UCSD-AML1 (cell line): ENCODE results near the gene KCNQ1.

Experiments
- DNase-seq: peaks from one replicate; lab custom pipeline; 2025; ENCODE audit not compliant: unreplicated experiment; lab: John Stamatoyannopoulos, UW

KCNQ1 gene

DNA sequence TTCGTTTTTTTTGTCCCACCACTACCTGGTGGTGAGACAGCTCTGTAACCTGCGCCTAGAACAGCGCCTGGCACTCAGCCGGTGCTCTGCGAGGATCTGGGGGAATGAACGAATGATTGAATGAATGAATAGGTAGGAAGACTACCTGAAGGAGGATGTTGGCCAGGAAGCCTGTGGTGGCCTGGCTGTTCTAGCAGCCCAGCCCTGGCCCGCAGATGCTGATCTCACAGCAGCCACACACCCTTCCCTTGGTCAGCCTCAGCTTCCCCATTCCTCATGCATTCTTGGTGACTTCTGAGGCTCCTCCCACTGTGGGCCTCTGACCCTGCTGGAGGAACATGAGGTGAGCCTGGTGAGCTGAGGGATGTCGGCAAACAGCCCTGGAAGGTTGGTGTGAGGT lies 4.2 kb upstream of the KCNQ1 start:
- DNase-seq = peak; percentile 42

GRCh38 chr11:2441171-2441570 lies 3.6 kb upstream of the KCNQ1 start:
- DNase-seq = no peak

DNA sequence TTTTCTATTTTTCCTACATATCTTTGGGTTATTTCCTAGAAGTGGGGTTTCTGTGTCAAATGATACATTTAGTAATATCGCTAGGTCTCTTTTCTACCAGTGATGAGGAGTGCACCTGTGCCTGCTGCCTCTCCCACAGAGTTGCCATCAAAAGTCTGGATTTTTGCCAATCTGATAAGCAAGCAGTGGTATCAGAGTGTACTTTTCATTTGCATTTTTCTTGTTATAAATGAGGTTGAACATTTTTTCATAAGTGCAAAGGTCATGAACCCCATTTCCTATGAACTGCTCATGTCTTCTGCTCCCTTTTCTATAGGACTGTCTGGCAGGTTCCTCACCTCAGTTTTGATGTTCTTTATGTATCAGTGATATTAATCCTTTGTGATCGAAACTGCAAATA lies 2.2 kb upstream of the KCNQ1 start:
- no peak for DNase-seq

DNA sequence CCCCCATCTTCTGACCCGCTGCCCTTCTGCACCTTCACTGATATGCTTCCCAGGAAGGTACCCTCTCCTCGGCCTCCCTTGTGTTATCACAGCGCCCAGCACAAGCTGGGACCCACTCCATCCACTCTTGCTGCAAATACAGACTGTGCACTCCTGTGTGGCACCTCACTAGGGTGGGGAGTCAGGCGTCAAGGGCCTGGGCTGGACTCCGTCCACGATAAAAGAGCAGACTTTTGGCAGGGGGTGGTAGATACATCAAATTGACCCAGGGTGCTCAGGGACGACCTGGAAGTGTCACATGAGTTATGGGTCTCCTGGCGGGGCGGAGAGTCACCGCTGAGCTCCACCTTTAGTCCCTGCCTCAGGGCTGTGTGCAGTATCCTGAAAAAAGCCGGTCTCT lies 1.4 kb upstream of the KCNQ1 start:
- no peak for DNase-seq

DNA sequence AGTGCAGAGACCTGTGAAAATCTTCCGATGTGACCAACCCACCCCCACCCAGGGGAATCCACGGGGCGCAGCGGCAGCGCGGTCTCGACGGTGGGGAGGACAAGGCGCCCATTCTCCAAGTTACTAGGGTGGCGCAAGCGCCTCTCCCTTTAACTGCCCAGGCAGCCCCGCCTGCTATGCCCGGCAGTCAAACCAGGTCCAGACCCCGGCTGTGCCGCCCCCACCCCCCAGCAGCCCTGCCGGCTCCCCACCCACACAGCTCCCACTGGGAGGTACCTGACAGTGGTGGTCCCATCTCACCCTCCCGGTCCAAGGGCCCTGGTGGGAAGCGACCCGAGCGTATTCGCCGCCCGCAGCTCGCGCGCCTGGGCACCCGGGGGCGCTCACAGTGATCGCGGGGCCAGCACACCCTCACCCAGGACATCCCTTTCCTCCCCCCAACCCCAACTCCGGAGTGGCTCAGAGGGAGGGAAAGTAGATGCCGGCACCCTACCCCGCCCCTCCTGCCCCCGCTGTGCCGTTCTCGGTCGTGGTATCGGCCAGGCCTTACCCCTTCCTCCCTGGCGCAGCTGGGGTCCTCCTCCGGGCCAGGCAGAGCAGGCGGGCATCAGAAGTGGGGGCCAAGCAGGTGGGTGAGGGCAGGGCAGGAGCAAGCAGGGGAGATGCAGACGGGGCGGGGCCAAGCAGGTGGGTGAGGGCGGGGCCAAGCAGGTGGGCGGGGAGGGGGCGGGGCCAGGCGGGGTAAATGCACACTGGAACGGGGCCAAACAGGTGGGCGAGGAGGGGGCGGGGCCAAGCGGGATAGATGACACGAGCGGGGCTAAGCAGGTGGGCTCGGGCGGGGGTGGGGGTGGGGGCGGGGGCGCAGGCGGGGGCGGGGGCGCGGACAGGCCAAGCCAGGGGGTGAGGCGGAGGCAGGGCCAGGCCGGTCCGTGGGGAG lies 657 bp upstream of the KCNQ1 start, which contains the start of gene TRPM5:
Gene TRPM5, minus strand, starts transcription at position 634 of the 940 bp plus-strand sequence. CDS start 21,478 bp downstream, outside the sequence.
- peak; percentile 59 for DNase-seq

GRCh38 chr11:2445746-2446551 lies 1.1 kb downstream of the KCNQ1 start:
- no peak for DNase-seq

DNA sequence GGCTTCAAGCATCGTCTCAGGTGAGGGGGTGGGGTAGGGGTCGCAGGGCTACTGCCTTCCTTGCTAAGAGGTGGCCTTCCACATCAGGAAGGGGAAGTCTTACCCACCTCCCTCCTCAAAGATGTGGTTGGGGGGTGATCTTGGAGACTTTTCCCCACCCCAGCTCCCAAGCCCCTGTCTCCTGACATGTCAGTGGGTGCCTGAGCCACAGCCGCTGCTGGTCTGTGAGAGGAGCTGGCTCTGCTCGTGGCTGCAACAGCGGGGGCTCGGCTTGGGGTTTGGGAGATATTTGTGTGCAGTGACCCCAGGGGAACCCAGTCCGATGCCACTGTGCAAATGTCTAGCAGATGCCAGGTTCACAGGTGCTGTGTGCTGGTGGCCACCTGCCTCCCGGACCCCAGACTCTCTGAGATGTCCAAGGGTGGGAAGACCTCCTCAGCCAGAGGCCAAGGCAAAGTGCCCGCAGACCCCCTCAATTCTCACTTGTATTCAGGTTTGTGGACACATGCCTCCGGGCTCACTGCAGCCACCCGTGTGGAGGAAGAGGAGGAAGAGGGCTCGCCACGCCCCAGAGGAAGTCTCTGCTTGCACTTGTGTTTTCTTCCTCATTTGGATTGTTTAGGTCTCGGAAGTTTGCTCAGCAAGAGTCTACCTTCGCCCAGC lies 1.9 kb downstream of the KCNQ1 start:
- peak; percentile 57 for DNase-seq

GRCh38 chr11:2447253-2447950 lies 2.6 kb downstream of the KCNQ1 start:
- peak; percentile 67 for DNase-seq

DNA sequence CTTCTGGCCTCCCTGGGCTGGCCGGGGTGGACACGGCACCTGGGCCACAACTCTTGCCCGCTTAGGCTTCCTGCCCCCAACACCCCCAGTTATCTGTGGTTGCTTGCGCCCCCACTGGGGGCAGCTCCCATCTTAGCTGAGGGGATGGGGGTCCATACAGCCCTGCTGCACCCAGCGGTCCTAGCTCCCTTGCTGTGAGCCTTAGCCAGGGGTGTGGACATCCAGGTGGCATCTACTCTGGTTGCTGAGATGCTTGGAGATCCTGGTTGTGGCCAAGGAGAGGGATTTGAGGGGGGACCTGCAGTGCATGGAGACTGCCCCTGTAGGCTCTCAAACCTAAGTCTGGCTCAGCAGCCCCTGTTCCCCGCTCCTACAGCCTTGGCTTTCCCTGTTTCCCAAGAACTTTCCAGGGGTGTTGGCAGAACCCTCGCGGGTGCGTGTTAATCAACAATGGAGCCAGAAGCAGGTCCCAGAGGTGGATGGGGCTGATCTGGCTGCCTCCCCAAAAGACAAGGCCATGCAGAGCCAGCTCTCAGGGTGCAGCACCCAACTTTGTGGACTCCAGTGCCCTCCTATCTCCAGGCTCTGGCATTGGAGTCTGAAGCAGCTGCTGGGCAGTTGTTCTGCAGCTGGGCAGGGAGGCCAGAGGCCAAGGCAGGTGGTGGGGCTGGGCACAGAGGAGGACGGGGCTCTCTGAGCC lies 3.3 kb downstream of the KCNQ1 start:
- no peak for DNase-seq

DNA sequence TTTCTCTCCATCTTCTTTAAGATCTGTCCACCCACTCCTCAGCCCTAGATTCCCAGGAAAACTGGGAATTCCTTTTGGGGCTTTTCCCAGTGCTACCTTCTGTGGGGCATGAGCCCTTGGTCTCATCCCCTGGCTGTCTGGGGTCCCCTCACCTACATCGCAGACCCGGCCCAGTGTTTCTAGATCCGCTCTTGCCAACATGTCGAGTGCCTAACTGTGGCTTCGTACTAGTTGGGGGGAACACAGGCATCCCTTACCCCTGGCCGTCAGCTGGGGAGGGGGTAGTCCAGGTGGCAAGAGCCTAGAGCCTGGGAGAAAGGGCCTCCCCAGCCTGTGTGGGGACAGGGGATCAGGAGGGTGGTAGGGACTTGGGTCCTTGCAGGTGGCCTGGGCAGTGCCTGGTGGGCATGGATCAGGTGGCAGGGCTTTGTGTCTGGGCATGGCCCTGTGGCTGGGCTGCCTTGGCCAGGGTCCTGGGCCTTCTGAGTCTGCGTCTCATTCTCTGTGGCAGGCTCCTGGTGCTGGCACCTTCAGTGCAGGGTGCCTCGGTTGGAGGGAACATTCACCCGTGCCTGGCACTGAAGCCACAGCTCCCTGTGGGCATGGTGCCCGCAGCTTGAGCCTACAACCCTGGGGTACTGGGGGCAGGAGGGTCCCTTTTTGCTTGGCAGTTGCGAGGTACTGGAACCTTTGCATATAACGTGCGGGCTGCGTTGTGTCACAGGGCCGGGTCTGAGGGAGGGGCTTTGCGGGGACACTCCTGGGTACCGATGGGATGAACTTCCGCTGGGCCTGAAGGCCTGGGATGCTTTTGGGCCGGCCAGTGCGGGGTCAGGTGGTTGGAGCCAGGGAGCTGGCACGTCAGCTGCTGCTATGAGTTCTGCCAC lies 4.1 kb downstream of the KCNQ1 start:
- DNase-seq = no peak

DNA sequence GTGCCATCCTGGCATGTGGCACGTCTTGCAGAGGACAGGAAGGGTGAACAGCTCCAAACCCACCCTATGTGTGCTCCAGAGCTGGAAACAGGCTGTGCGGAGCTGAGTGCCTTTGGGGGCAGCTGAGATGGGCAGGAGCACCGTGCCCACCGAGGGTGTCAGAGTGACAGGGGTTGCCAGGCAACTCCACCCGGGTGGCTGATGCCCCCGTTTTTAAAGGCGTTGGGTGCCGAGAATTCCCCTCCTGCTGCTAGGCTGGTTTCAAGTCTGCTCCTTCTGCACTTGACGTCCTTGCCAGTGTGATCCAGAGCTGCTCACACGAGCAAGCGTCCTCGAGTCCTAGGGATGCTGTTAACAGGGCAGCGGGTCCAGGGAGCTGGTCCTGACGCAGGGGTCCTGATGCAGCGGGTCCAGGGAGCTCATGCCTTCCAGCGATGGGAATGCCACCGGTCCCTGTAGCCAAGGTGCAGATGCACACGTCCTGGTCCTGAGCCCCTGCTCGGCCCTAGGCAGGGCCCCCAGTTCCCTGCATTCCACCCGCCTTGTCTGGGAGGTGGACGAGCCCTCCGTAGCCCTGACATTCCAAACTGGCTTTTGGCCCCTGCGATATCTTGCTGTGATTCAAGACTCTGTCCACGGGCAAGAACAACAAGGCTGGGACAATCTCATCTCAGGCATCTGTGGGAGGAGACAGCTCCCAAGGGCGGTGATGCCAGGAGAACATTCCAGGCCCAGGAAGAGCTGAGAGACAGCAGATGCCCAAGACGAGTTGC lies 4.9 kb downstream of the KCNQ1 start:
- no peak for DNase-seq

DNA sequence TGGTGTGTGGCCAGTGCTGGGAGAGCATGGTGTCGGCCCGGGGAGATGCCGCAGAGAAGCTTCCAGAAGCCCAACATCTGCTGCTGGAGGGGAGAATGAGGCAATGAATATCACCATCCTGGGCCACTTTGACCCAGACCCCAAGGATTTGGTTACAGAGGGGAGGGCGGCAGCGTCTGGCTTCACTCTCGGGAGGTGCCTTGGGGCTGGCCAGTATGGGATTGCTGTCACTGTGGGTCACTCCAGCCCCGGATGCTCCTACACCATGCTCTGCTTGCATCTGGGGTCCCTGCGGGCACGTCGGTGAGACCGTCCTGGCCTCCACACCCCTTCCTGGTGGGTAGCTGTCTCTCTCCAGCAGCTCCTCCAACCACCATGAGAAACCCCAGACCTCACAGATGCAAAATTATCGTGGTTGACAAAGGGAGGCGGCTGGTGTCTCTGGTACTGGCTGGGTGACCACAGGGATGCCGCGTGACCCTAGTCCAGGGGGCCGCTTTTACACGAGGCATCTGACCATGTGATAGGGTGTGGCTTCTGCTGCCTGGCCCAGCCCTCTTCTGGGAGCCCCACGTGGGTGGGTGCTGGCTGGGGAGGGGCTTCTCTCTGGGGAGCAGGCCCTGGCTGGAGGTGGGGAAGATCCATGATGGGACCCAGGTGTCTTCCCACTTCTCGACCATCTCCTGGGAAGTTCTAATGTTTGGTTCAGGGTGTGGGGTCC lies 5.7 kb downstream of the KCNQ1 start:
- DNase-seq = no peak

GRCh38 chr11:2451336-2451735 lies 6.5 kb downstream of the KCNQ1 start:
- DNase-seq = no peak

GRCh38 chr11:2451916-2452315 lies 7.1 kb downstream of the KCNQ1 start:
- DNase-seq = no peak

- no peak for DNase-seq
Observed at GRCh38 chr11:2452321-2453012, 7.7 kb downstream of the KCNQ1 start.

GRCh38 chr11:2453436-2453835 lies 8.6 kb downstream of the KCNQ1 start:
- no peak for DNase-seq

DNA sequence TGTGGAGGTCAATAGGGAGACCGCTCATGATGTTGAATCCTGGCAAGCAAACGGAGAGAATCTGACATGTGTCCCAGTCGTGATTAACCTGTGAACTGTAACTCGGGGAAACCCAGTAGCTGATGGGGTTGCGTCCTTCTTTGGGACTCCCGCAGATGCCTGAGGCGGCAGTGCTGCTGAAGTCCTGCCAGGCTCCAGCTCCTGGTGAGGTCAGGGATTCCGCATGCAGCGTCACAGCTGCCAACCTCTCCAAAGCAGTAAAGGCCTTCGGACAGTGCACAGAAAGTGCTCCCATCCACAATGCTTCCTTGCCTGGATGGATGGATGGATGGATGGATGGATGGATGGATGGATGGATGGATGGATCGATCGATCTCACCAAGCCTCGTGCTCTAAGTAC lies 13.5 kb downstream of the KCNQ1 start:
- no peak for DNase-seq
